Measurements from ENCODE around the gene ACTR1A. TPM values are rescaled to one million over a fixed set of nuclear protein-coding genes. Genes with fewer than 3 reads are reported as not detected.

Gene ACTR1A
- polyA plus RNA-seq, 1 donor = 56.6 TPM

GRCh38 chr10:102429468-102429867 is 73.0 kb downstream of the ACTR1A start:
- no peaks in the 10 kb centered on the region for H3K9me3 ChIP-seq (ENCODE audit: control insufficient read depth, low read depth, low read length)
- peaks cover 16% of the 10 kb centered on the region for H3K36me3 ChIP-seq (ENCODE audit: control insufficient read depth, insufficient read depth, low read length)
- no peak overlapping the region for H3K4me3 ChIP-seq (ENCODE audit: low read length)
- WGBS (ENCODE audit: insufficient coverage, low lambda C conversion rate) = no CpG with 5 or more reads among the region's 8 CpGs
- DNase-seq = no peak
- peaks cover 15% of the 10 kb centered on the region for H3K4me1 ChIP-seq (ENCODE audit: control insufficient read depth, insufficient read depth, low read length)
- H3K27me3 ChIP-seq (ENCODE audit: control insufficient read depth, insufficient read depth, low read length) = no peaks in the 10 kb centered on the region
- no peak overlapping the region for H3K27ac ChIP-seq (ENCODE audit: low read length)

Other genes starting within 250 kb of the ACTR1A start
- 22.7 TPM for gene NFKB2, start 107.0 kb downstream of the ACTR1A start, polyA plus RNA-seq
- gene PSD, start 83.9 kb downstream of the ACTR1A start, polyA plus RNA-seq = 62.0 TPM
- 22.8 TPM for gene FBXL15, start 81.9 kb downstream of the ACTR1A start, polyA plus RNA-seq
- 38.7 TPM for gene CUEDC2, start 70.1 kb downstream of the ACTR1A start, polyA plus RNA-seq
- 4.2 TPM for gene C10orf95, start 51.2 kb downstream of the ACTR1A start, polyA plus RNA-seq
- gene SUFU, start 1.3 kb upstream of the ACTR1A start, polyA plus RNA-seq = 12.9 TPM
- 56.3 TPM for gene TRIM8, start 141.8 kb upstream of the ACTR1A start, polyA plus RNA-seq
- gene ARL3, start 211.7 kb upstream of the ACTR1A start, polyA plus RNA-seq = 9.0 TPM
- 27.3 TPM for gene SFXN2, start 211.9 kb upstream of the ACTR1A start, polyA plus RNA-seq
- gene WBP1L, start 241.2 kb upstream of the ACTR1A start, polyA plus RNA-seq = 34.6 TPM